H9 (cell line): ENCODE results near the gene RADX. TPM values are rescaled to one million over a fixed set of nuclear protein-coding genes. Genes with fewer than 3 reads are reported as not detected.

ENCODE experiments used
- DNase-seq: peaks from one replicate; pipeline ENCODE4 v3.0.0-alpha.2; 2017
- H2AFZ ChIP-seq: one replicate; pipeline ENCODE4 v1.6.1; 2013; ENCODE audit warnings: mild to moderate bottlenecking, low read length, control low read depth, moderate library complexity
- H2AK5ac ChIP-seq: 2 replicates; pipeline ENCODE4 v1.6.1; 2013; ENCODE audit warnings: low read length, control low read depth, mixed read lengths; ENCODE audit not compliant: insufficient read length
- H2BK120ac ChIP-seq: one replicate; pipeline ENCODE4 v1.6.1; 2013; ENCODE audit warnings: low read depth, mild to moderate bottlenecking, low read length, control low read depth, inconsistent platforms; ENCODE audit not compliant: poor library complexity, severe bottlenecking
- H2BK12ac ChIP-seq: 2 replicates; pipeline ENCODE4 v1.6.1; 2013; ENCODE audit warnings: low read length, control low read depth, mixed read lengths, low read depth; ENCODE audit not compliant: insufficient read length
- H2BK15ac ChIP-seq: 2 replicates; pipeline ENCODE4 v1.6.1; 2013; ENCODE audit warnings: low read depth, low read length, control low read depth
- H2BK20ac ChIP-seq: one replicate; pipeline ENCODE4 v1.6.1; 2013; ENCODE audit warnings: low read depth, mild to moderate bottlenecking, low read length, control low read depth, inconsistent platforms; ENCODE audit not compliant: poor library complexity, severe bottlenecking
- H2BK5ac ChIP-seq: 2 replicates; pipeline ENCODE4 v1.6.1; 2013; ENCODE audit warnings: low read length, control low read depth, mixed read lengths; ENCODE audit not compliant: insufficient read length
- H3K14ac ChIP-seq: 2 replicates; pipeline ENCODE4 v1.6.1; 2013; ENCODE audit warnings: low read length, control low read depth; ENCODE audit not compliant: insufficient read depth
- H3K18ac ChIP-seq: 2 replicates; pipeline ENCODE4 v1.6.1; 2013; ENCODE audit warnings: low read depth, mild to moderate bottlenecking, mixed read lengths, low read length, control low read depth; ENCODE audit not compliant: insufficient read length
- H3K23ac ChIP-seq: 2 replicates; pipeline ENCODE4 v1.6.1; 2013; ENCODE audit warnings: low read length, control low read depth, mixed read lengths, low read depth; ENCODE audit not compliant: insufficient read length
- H3K23me2 ChIP-seq: 2 replicates; pipeline ENCODE4 v1.6.1; 2013; ENCODE audit warnings: low read depth, mild to moderate bottlenecking, mixed read lengths, low read length, control low read depth; ENCODE audit not compliant: insufficient read length, poor library complexity, severe bottlenecking
- H3K27ac ChIP-seq: 2 replicates; pipeline ENCODE4 v1.5.1; 2013; ENCODE audit warnings: low read length, control low read depth, mixed read lengths, low read depth; ENCODE audit not compliant: insufficient read length
- H3K27me3 ChIP-seq: 2 replicates; pipeline ENCODE4 v1.6.1; 2013; ENCODE audit warnings: low read length, control low read depth, inconsistent platforms; ENCODE audit not compliant: insufficient read depth
- H3K4ac ChIP-seq: 2 replicates; pipeline ENCODE4 v1.6.1; 2013; ENCODE audit warnings: low read depth, mild to moderate bottlenecking, control low read depth, inconsistent platforms, low read length, moderate library complexity
- H3K4me1 ChIP-seq: 2 replicates; pipeline ENCODE4 v1.6.1; 2013; ENCODE audit warnings: low read length, control low read depth, inconsistent platforms; ENCODE audit not compliant: insufficient read depth
- H3K4me2 ChIP-seq: 2 replicates; pipeline ENCODE4 v1.6.1; 2013; ENCODE audit warnings: low read length, control low read depth, mixed read lengths; ENCODE audit not compliant: insufficient read length, insufficient read depth
- H3K56ac ChIP-seq: 2 replicates; pipeline ENCODE4 v1.6.1; 2013; ENCODE audit warnings: low read depth, mild to moderate bottlenecking, mixed read lengths, low read length, control low read depth; ENCODE audit not compliant: insufficient read length
- H3K79me1 ChIP-seq: 2 replicates; pipeline ENCODE4 v1.6.1; 2013; ENCODE audit warnings: low read depth, mild to moderate bottlenecking, moderate library complexity, low read length, control low read depth, inconsistent platforms; ENCODE audit not compliant: insufficient read depth, poor library complexity, severe bottlenecking
- H3K79me2 ChIP-seq: 2 replicates; pipeline ENCODE4 v1.6.1; 2013; ENCODE audit warnings: low read length, control low read depth, inconsistent platforms; ENCODE audit not compliant: insufficient read depth
- H3K9ac ChIP-seq: 2 replicates; pipeline ENCODE4 v1.6.1; 2013; ENCODE audit warnings: low read length, control low read depth, mixed read lengths; ENCODE audit not compliant: insufficient read length; ENCODE audit errors: extremely low read depth
- H3K9me3 ChIP-seq: one replicate; pipeline ENCODE4 v1.6.1; 2013; ENCODE audit warnings: low read depth, low read length, inconsistent platforms; ENCODE audit not compliant: control insufficient read depth
- H3T11ph ChIP-seq: one replicate; pipeline ENCODE4 v1.6.1; 2013; ENCODE audit warnings: mild to moderate bottlenecking, low read length, control low read depth, inconsistent platforms
- H4K20me1 ChIP-seq: one replicate; pipeline ENCODE4 v1.6.1; 2013; ENCODE audit not compliant: control insufficient read depth, insufficient read length, insufficient read depth
- H4K5ac ChIP-seq: 2 replicates; pipeline ENCODE4 v1.6.1; 2013; ENCODE audit warnings: low read depth, mild to moderate bottlenecking, mixed read lengths, low read length, control low read depth; ENCODE audit not compliant: insufficient read length
- H4K8ac ChIP-seq: replicated peaks from 2 replicates; pipeline ENCODE4 v1.6.1; 2013; ENCODE audit warnings: low read length, control low read depth, mixed read lengths, low read depth; ENCODE audit not compliant: insufficient read length
- H4K91ac ChIP-seq: 2 replicates; pipeline ENCODE4 v1.6.1; 2013; ENCODE audit warnings: low read depth, mild to moderate bottlenecking, moderate library complexity, mixed read lengths, low read length, control low read depth; ENCODE audit not compliant: insufficient read length
- H3K27ac Mint-ChIP-seq, 3 experiments: 2 replicates in 2 of 3; 3 replicates in 1 of 3; pipeline ENCODE4 v1.8.0; 2020 to 2021; ENCODE audit warnings: mixed read lengths in 3 of 3, mild to moderate bottlenecking in 1 of 3, moderate library complexity in 1 of 3
- H3K27me3 Mint-ChIP-seq: 2 replicates; pipeline ENCODE4 v1.8.0; 2021; ENCODE audit warnings: low read depth, mild to moderate bottlenecking, moderate library complexity, mixed read lengths
- H3K36me3 Mint-ChIP-seq, 3 experiments: 2 replicates in 2 of 3; 3 replicates in 1 of 3; pipeline ENCODE4 v1.8.0; 2020 to 2021; ENCODE audit warnings: low read depth in 3 of 3, mixed read lengths in 3 of 3; ENCODE audit not compliant: insufficient read depth in 1 of 3
- H3K4me1 Mint-ChIP-seq, 2 experiments: 2 replicates each; pipeline ENCODE4 v1.8.0; 2020; ENCODE audit warnings: mixed read lengths in 2 of 2
- H3K4me3 Mint-ChIP-seq, 2 experiments: 2 replicates in 1 of 2; 3 replicates in 1 of 2; pipeline ENCODE4 v1.8.0; 2020 to 2021; ENCODE audit warnings: mild to moderate bottlenecking in 2 of 2, mixed read lengths in 2 of 2, moderate library complexity in 1 of 2
- H3K9me3 Mint-ChIP-seq, 2 experiments: 2 replicates in 1 of 2; 3 replicates in 1 of 2; pipeline ENCODE4 v1.8.0; 2020; ENCODE audit warnings: mild to moderate bottlenecking in 2 of 2, mixed read lengths in 2 of 2, moderate library complexity in 1 of 2
- CTCF ChIP-seq: fragments of 200-600 bp; sonication (generic); conservative IDR thresholded peaks from 3 replicates; pipeline ENCODE4 v1.8.0; 2021; ENCODE audit warnings: antibody characterized with exemption, mild to moderate bottlenecking
- WGBS: extraction: QIAGEN DNeasy Blood & Tissue Kit; methylation state at CpG from one replicate; pipeline ENCODE4 v1.1.7; 2013; ENCODE audit warnings: missing lambda C conversion rate, low lambda C conversion rate, mixed read lengths; ENCODE audit not compliant: insufficient read length; ENCODE audit errors: extremely low coverage; 5-methylcytosine and 5-hydroxymethylcytosine counted together
- total RNA-seq: library from RNA; stranded (reverse); gene quantifications from 2 replicates; pipeline ENCODE4 v1.2.1, GENCODE V29; 2021

The RADX gene
- total RNA-seq, 1 experiment from 2014 or later: 1.5 TPM

GRCh38 chrX:106619797-106620196, 8.0 kb downstream of the RADX start:
- Histone ChIP-seq H2BK20ac (no peak overlapping the region), H4K5ac (no peak overlapping the region), H4K91ac (no peak overlapping the region), H3K27ac (no peak overlapping the region), H4K8ac (no peak overlapping the region), H3K14ac (no peak overlapping the region), H4K20me1 (no peaks in the 10 kb centered on the region), H2BK15ac (no peak overlapping the region), H3K9me3 (no peaks in the 10 kb centered on the region), H3K27me3 (no peaks in the 10 kb centered on the region), H3K23ac (no peak overlapping the region), H3K79me2 (no peaks in the 10 kb centered on the region), H3K9ac (no peak overlapping the region), H3K56ac (no peak overlapping the region), H2BK12ac (no peak overlapping the region), H3K18ac (no peak overlapping the region), H3T11ph (no peak overlapping the region), H2AFZ (no peak overlapping the region), H3K4ac (no peak overlapping the region), H3K4me1 (no peaks in the 10 kb centered on the region), H3K4me2 (no peak overlapping the region), H2BK5ac (no peak overlapping the region), H3K23me2 (no peaks in the 10 kb centered on the region), H3K79me1 (no peaks in the 10 kb centered on the region), H2AK5ac (no peak overlapping the region), H2BK120ac (no peak overlapping the region)
- Mint-ChIP-seq H3K36me3 (no peaks in the 10 kb centered on the region; a peak in 1 of 7 replicates), H3K4me3 (no peak overlapping the region), H3K27ac (no peak overlapping the region), H3K4me1 (peaks cover 0 to 9% of the 10 kb centered on the region in 2 experiments; a peak in 2 of 4 replicates), H3K9me3 (peaks cover 0 to 46% of the 10 kb centered on the region in 2 experiments; a peak in 2 of 5 replicates), H3K27me3 (no peaks in the 10 kb centered on the region)
- TF ChIP-seq CTCF: peak; percentile 58
- no CpG with 5 or more reads among the region's 3 CpGs for WGBS
- DNase-seq: no peak
